Mucosa of descending colon (tissue), 3 donors: Measurements from ENCODE around the gene CAMK2B. TPM values are rescaled to one million over a fixed set of nuclear protein-coding genes. Genes with fewer than 3 reads are reported as not detected.

Experiments used
- ATAC-seq: fragments of 200-7000 bp; cut with Tn5 transposase; one replicate; pipeline ENCODE4 v1.9.1; 2020; ENCODE audit warnings: mild to moderate bottlenecking, moderate library complexity
- DNase-seq, 3 donors: peaks; one replicate each; pipeline ENCODE4 v3.0.0-alpha.2; 2020
- H3K36me3 ChIP-seq: fragments of 200-600 bp; one replicate; pipeline ENCODE4 v1.8.0; 2021; ENCODE audit warnings: low read depth, mild to moderate bottlenecking
- H3K4me1 ChIP-seq: fragments of 200-600 bp; one replicate; pipeline ENCODE4 v1.8.0; 2021; ENCODE audit warnings: low read depth, mild to moderate bottlenecking
- H3K4me3 ChIP-seq: fragments of 200-600 bp; one replicate; pipeline ENCODE4 v1.8.0; 2021; ENCODE audit warnings: mild to moderate bottlenecking
- H3K9me3 ChIP-seq: fragments of 200-600 bp; one replicate; pipeline ENCODE4 v1.8.0; 2021; ENCODE audit warnings: mild to moderate bottlenecking
- intact Hi-C, 2 donors: fragments of 100-400 bp; cut with DNase I in 1 of 2; cut with micrococcal nuclease in 1 of 2; formaldehyde crosslinking; loops; one replicate each; pipeline versions ENCODE4 v1.11.0 to v1.11.1; 2022; cut with DNase I, micrococcal nuclease
- total RNA-seq, 3 donors: library from RNA; stranded (reverse); fragmentation: NEBNext Ultra II Directional in 2 of 3; extraction: Animal tissue kit (Norgen Biotek cat#: 25700) in 2 of 3; gene quantifications; one replicate each; pipeline versions ENCODE4 v1.2.1 to v1.2.4, GENCODE V29; 2021 to 2023
- TF ChIP-seq, protein P1 (sequence below): fragments of 200-600 bp; IDR thresholded peaks from one replicate; pipeline ENCODE4 v1.8.0; 2022; ENCODE audit warnings: antibody characterized with exemption, mild to moderate bottlenecking
- donor health status: DM: no; HTN: no; CAD: no; lungs with moderate emphysema.
- donor health status: DM: no; HTN: no; CAD: no.
- donor health status: DM: no; HTN: yes; CAD: no.

The CAMK2B gene
- total RNA-seq, 3 donors from 2014 or later = 0.35 to 2.2 (median 0.87) TPM

DNA sequence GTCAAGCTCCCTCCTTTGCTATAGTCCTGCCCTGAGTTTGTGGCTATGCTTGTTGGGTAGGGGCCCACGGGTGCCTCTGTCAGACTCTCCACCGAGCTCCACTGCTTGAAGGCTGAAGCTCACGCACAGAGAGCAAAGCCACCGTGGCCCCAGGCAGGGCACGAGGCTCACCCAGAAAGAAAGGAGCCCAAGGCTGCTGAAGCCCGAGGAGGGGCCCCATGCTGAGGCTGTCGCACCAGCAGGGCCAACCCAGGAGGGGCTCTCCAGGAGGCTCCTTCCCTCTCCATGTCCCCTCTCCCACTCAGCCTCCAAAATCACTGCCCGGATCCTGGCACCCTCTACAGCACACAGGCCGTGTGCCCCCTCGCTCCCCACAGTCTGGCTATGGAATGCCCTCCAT, 74.1 kb downstream of the CAMK2B start:
- no peak for ATAC-seq
- TF ChIP-seq, protein P1, sequence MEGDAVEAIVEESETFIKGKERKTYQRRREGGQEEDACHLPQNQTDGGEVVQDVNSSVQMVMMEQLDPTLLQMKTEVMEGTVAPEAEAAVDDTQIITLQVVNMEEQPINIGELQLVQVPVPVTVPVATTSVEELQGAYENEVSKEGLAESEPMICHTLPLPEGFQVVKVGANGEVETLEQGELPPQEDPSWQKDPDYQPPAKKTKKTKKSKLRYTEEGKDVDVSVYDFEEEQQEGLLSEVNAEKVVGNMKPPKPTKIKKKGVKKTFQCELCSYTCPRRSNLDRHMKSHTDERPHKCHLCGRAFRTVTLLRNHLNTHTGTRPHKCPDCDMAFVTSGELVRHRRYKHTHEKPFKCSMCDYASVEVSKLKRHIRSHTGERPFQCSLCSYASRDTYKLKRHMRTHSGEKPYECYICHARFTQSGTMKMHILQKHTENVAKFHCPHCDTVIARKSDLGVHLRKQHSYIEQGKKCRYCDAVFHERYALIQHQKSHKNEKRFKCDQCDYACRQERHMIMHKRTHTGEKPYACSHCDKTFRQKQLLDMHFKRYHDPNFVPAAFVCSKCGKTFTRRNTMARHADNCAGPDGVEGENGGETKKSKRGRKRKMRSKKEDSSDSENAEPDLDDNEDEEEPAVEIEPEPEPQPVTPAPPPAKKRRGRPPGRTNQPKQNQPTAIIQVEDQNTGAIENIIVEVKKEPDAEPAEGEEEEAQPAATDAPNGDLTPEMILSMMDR = no peak
- DNase-seq = no peak
- H3K4me1 ChIP-seq = no peaks in the 10 kb centered on the region
- H3K36me3 ChIP-seq = no peaks in the 10 kb centered on the region
- no peak overlapping the region for H3K4me3 ChIP-seq
- no peaks in the 10 kb centered on the region for H3K9me3 ChIP-seq
- intact Hi-C loops = no loop called here

- H3K4me1 ChIP-seq = no peaks in the 10 kb centered on the region
- H3K9me3 ChIP-seq = no peaks in the 10 kb centered on the region
- TF ChIP-seq, protein P1 = no peak
- H3K36me3 ChIP-seq = no peaks in the 10 kb centered on the region
- no peak overlapping the region for H3K4me3 ChIP-seq
- DNase-seq (no peak), ATAC-seq (no peak)
- intact Hi-C loops = loop anchor here in 1 of 2 donors (10.0 kb wide), 1 partner anchor 315 kb away; no protein-coding TSS in a partner anchor
Observed at GRCh38 chr7:44249639-44250234, 75.7 kb downstream of the CAMK2B start.

- H3K4me3 ChIP-seq = no peak overlapping the region
- no peaks in the 10 kb centered on the region for H3K9me3 ChIP-seq
- H3K4me1 ChIP-seq = no peaks in the 10 kb centered on the region
- TF ChIP-seq, protein P1 = no peak
- no peaks in the 10 kb centered on the region for H3K36me3 ChIP-seq
- intact Hi-C loops = loop anchor here in 1 of 2 donors (10.0 kb wide), 1 partner anchor 317 kb away; no protein-coding TSS in a partner anchor
- DNase-seq = no peak
- no peak for ATAC-seq
Observed at GRCh38 chr7:44247868-44248651, 77.3 kb downstream of the CAMK2B start.

DNA sequence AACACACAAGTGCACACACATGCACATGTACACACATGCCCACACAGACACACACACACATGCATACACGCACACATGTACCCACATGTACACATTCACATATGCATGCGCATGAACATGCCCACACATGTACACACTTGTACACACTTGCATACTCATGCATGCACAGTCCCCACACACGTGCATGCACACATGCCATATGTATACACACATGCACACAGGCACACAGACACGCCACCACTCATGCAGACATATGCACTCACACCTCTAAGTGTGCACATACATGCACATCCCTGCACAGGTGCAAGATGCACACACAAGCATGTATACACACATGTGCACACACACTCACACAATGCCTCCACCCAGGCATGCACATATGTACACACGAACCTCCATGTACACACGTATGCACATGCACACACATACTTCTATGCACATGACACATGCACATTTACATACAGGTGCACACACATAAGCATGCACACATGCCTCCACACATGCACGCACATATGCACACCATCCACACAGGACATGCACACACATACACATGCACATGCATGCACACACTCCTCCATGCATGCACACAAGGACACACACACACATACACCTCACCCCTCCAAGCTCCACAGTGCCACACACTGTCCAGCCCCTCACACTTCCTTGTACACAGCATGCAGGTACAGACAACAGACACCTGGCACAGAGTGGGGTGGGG, 78.8 kb downstream of the CAMK2B start:
- no peaks in the 10 kb centered on the region for H3K36me3 ChIP-seq
- ATAC-seq (no peak), DNase-seq (no peak)
- H3K4me1 ChIP-seq = no peaks in the 10 kb centered on the region
- TF ChIP-seq, protein P1 = no peak
- intact Hi-C loops = loop anchor here in 1 of 2 donors (10.0 kb wide), 1 partner anchor 318 kb away; no protein-coding TSS in a partner anchor
- no peak overlapping the region for H3K4me3 ChIP-seq
- no peaks in the 10 kb centered on the region for H3K9me3 ChIP-seq

DNA sequence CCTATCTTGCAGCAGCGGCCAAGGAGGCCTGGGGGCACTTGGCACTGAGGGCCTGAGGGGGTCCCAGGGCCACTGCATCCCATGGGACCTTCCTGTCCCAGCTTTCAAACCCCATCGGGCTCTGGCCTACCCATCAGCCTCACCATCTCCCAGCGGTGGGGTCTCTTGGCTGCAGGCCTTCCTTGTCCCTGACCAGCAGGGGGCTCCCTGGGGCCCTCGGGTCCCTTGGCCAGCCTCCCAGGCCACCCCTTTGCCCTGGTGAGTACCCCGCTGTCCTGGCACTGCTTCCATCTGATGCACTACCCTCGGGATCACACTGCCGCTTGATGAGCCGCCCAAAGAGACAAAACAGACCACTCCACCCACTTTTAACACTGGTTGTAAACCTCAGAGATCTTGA, 81.1 kb downstream of the CAMK2B start:
- Histone ChIP-seq H3K4me1 (no peaks in the 10 kb centered on the region), H3K9me3 (no peaks in the 10 kb centered on the region), H3K4me3 (no peak overlapping the region), H3K36me3 (no peaks in the 10 kb centered on the region)
- TF ChIP-seq, protein P1 = no peak
- no peak for ATAC-seq
- DNase-seq = no peak
- intact Hi-C loops = loop anchor here in 1 of 2 donors (10.0 kb wide), 1 partner anchor 321 kb away; no protein-coding TSS in a partner anchor
